NAMALWA (cell line): ENCODE data around the gene SLC9A5.

Source experiments
- DNase-seq: peaks from one replicate; pipeline ENCODE4 v3.0.0-alpha.2; 2015; ENCODE audit warnings: low spot score

Gene SLC9A5

DNA sequence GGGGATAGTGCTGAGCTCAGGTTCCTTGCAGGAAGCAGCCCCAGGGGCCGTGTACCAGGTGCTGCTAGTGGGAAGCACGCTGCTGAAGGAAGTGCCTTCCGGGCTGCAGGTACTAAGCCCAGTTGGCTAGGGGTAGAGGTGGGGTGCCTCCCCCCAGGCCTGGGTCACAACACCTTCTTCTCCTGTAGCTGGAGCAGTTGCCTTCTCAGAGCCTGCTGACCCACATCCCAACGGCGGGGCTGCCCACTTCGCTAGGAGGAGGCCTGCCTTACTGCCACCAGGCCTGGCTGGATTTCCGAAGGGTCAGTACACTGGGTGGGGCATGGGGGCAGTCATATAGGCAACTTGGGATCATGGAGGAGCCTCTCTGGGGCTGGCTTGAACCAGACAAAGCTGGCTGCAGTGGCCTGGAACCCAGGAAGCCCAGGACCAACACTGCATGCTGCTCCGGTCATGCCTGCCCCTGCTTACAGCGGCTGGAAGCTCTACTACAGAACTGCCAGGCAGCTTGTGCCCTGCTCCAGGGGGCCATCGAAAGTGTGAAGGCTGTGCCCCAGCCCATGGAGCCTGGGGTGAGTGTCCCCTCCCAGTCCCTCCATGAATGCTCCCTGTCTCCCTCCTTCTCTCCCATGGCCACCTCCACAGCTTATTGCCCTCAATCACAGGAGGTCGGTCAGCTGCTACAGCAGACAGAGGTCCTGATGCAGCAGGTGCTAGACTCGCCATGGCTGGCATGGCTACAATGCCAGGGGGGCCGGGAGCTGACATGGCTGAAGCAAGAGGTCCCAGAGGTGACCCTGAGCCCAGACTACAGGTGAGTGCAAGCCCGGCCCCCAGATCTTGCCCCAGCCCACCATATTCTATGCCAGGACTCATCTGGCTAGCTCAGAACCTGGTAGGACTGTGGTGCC lies 33.0 kb downstream of the SLC9A5 start:
- DNase-seq = no peak

DNA sequence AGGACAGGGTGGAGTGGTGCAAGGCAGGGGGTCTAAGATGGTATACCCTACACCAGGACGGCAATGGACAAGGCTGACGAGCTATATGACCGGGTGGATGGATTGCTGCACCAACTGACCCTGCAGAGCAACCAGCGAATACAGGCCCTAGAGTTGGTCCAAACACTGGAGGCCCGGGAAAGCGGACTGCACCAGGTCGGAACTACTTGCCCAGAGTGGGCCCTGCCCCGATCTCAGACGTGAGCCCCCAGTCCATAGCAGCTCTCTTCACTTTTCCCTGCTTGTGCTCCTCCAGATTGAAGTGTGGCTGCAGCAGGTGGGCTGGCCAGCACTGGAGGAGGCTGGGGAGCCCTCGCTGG lies 33.6 kb downstream of the SLC9A5 start:
- DNase-seq = no peak

DNA sequence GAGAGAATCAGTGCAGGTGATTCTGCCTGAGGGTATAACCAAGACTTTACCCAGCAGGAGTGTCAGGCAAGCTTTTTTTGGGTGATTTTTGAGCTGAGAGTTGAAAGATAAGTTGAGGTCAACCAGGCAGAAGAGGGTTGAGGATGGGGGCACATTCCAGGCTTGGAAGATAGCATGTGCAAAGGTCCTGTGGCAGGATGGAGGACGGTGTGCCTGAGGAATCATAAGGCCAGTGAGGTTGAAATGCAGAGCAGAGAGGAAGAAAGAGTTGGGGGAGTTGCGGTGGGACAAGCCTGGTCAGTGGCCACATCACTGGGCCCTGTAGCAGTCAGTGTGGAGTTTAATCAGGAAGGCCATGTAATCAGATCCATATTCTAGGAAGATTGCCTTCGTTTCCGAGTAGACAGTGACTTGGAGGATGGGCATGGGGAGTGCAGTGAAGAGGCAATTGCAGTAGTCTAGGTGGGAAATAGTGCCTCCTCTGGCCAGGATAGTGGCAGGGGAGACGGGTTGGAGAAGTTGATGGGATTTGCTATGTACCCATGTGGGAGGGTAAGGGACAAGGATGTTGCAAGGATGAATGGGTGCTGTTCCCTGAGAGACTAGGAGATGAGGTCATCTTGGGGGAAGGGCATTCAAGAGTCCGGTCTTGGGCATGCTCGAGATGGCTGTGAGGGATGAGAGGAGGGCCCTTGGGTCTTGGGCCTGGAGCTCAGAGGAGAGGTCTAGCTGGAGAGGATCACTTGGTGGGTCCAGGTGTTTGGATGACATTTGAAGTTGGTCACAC lies 34.5 kb downstream of the SLC9A5 start:
- no peak for DNase-seq

DNA sequence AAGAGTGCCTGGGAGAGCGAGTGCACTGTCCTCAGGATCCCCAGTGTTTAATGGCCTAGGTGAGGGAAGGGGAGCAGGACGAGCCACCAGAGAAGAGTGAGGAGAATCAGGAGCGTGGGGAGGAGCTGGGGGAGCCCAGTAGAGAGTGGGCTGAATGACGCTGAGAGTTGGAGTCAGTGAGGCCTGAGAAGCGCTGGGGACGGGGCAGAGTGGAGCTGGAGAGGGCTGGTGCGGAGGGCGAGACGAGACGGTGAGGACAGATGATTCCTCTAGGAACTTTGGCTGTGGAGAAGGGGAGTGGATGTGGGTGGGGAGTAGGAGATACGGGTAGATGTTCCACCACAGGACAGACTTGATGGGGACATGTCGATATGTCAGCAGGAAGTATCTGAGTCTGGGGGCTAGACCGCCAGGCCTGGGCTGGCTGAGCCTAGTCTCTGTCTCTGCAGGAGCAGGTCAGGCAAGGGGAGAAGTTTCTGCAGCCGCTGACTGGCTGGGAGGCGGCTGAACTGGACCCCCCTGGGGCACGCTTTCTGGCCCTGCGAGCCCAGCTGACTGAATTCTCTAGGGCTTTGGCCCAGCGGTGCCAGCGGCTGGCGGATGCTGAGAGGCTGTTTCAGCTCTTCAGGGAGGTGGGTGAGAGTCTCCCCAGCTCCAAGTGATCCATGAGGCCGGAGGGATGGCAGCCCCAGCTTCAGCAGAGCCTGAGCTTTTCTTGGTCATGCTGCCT lies 35.2 kb downstream of the SLC9A5 start:
- DNase-seq = no peak

DNA sequence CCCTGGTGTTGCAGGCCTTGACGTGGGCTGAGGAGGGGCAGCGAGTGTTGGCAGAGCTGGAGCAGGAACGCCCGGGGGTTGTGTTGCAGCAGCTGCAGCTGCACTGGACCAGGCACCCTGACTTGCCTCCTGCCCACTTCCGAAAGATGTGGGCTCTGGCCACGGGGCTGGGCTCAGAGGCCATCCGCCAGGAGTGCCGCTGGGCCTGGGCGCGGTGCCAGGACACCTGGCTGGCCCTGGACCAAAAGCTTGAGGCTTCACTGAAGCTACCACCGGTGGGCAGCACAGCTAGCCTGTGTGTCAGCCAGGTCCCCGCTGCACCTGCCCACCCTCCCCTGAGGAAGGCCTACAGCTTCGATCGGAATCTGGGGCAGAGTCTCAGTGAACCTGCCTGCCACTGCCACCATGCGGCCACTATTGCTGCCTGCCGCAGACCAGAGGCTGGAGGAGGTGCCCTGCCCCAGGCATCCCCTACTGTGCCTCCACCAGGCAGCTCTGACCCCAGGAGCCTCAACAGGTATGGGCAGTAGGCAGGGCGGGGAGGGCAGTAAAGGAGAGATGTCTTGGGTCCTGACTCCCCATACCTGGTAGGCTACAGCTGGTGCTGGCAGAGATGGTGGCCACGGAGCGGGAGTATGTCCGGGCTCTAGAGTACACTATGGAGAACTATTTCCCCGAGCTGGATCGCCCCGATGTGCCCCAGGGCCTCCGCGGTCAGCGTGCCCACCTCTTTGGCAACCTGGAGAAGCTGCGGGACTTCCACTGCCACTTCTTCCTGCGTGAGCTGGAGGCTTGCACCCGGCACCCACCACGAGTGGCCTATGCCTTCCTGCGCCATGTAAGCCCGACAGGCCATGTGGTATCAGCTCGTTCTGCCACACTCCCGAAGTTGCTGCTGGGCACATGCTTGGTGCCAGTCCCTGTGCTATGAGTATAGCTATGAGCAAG lies 36.2 kb downstream of the SLC9A5 start:
- peak; percentile 38 for DNase-seq

DNA sequence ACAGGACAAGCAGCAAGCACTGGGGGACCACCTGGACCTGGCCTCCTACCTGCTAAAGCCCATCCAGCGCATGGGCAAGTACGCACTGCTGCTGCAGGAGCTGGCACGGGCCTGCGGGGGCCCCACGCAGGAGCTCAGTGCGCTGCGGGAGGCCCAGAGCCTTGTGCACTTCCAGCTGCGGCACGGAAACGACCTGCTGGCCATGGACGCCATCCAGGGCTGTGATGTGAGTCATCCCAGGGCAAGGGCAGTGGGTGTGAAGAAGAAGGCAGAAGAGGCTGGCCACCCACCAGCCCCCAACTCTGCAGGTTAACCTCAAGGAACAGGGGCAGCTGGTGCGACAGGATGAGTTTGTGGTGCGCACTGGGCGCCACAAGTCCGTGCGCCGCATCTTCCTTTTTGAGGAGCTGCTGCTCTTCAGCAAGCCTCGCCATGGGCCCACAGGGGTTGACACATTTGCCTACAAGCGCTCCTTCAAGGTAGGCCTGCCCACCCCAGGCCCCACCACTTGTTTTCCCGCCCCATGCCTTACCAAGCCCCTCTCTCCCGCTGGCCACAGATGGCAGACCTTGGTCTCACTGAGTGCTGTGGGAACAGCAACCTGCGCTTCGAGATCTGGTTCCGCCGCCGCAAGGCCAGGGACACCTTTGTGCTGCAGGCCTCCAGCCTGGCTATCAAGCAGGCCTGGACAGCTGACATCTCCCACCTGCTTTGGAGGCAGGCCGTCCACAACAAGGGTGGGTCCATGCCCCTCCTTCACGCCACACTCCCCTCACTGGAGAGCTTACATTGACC lies 37.9 kb downstream of the SLC9A5 start:
- no peak for DNase-seq

DNA sequence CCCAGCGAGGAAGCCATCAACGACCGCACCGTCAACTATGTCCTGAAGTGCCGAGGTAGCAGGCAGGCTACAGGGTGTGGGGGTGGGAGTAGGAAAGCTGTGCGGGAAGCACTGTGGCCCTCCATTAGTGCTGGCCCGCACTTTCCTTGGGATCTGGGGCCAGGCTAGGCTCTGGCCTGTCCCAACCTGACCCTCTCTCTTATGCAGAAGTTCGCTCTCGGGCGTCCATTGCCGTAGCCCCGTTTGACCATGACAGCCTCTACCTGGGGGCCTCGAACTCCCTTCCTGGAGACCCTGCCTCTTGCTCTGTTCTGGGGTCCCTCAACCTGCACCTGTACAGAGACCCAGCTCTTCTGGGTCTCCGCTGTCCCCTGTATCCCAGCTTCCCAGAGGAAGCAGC lies 39.2 kb downstream of the SLC9A5 start:
- no peak for DNase-seq

DNA sequence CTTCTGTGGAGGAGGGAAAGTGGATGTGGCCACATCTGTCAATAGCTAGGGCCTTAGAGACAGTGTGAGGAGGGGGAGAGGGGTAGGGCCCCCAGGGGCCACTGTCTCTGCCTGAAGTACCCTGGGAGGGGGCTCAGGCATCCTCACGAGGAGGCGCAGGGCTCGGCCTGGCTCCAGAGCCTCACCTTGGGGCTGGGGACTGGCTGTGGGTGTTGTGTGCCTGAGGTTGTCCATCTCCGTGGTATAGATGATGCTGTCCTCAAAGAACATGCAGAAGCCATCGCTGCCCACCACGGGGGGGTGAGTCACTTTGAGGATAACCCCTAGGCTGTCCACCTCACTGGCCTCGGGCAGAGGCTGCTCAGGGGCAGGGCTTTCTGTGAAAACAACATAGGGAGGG lies 42.7 kb downstream of the SLC9A5 start:
- DNase-seq = no peak

DNA sequence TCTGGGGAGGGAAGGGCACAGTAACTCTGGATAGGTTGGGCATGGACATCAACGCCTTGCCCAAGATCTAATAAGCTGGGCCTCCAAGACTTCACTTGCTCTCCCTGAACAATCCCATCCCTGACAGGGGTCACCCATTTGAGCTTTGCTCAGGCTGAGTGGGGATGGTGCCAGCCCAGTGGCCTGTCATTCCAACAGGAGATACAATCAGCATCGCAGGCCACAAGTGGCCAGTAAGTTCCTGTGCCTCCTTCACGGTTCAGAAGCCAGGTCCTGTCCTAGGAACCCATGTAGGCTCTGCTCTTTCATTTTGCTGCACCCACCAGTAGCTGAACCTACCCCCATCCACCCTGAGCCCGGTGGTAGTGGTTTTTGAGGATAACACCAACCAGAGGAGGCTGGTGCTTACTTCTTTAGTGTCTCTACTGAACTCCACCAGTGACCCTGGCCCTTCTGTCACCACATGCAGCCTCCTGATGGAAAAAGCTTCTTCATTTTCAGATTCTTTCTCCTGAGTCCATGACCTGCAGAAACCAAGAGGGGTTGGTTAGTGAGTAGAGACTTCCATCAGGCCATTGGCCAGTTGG lies 45.5 kb downstream of the SLC9A5 start:
- DNase-seq = no peak

DNA sequence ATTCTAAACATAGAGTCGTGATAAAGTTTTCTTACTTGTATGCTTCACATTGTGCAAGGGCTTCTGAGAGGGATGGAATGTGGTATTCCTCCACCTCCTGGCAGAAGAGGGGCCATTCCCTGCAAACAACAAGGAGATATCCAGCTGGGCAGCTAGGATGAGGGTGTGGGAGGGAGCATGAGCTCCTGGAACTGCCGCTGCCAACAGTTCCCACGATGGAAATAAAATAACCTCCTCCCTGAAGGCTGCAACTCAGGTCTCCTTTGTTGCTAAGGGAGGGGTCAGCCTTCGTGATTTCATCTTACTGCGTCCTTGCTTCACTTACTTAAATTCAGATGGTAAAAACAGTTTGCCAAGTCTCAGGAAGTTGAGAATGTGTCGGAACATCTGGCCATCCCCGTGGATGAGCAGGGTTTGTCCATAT lies 46.2 kb downstream of the SLC9A5 start:
- no peak for DNase-seq

DNA sequence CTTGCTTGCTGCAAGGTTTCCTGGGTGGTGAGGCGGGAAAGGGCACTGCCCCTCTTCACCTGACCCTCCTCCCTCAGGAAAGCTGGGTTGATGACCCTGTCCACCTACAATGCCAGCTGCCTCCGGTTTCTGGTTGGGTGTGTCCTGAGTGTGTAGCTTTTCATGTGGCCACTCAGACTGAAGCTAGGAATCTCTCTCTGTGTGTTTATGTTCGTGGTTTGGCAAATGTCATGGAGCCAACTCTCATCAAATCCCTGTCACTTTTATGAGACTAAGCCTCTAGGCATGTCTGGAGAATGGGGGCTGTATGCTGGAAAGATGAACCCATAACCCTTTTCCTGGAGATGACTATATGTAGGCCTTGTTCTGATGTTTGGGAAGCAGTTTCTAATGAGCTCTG lies 47.6 kb downstream of the SLC9A5 start:
- DNase-seq = no peak

DNA sequence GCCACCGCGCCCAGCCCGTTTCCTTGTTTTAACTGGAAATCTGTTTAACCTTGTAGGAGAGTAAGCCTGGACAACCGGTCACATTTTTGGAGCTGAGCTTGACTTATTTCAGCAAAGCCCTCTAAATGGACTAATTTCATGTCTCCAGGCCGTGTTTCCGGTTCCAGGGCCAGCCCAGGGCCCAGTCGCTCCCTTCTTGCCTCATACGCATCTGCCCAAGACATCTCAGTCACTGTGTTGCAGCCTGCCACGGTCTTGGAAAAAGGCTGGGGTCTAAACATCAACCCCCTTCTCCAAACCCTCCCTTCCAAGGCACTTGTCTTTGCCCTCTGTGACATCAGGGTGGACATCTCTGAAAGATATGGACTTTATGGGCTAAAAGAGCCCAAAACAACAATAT lies 49.5 kb downstream of the SLC9A5 start:
- DNase-seq = no peak

DNA sequence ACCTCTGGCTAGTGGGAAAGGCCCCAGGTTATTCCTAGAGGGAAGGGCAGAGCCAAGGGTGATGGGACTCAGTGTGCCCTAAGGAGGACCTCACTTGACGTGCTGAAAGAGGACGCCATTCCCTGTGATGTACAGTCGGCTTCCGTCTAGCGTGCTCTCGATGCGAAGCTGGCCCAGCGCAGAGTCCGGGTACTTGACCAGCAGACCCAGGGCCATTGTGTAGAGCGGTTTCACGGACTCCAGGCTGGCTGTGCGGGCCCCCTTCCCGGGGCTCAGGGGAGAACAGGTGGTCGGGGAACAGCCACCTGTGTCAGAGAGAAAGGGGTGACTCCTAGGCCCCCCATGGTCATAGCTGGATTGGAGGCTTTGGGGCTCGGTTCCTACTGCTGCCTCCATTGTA lies 50.5 kb downstream of the SLC9A5 start:
- no peak for DNase-seq

DNA sequence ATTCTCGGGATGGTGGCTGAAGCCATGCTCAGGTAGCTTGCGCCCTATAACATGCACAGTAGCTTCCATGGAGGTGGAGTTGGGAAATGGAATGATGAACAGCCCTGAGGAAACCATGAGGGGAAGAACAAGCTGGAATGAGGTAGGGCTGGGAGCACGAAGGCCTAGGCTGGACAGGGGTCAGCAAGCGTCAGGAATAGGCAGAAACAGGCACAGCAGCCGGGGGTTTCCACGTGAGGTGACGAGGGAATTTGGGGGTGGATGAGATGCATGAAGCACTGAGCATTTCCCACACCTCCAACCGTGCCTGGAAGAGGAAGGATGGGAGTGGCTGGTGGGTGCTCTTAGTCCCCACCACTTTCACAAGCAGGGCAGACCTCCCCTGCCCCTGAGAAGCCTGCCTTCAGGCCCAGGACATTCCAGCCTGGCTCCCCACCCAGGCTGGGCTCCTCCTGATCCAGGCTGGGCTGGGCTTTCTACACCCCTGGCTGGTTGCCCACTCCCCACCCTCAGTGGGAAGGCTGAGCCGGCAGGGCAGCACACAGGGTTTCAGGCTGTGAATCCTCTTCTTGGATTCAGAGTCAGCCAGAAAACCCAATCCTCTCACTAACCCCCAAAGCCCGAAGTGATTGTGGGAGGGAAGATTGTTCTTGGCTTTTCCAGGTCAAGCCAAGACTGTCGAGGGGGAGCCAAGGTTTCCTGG lies 52.5 kb downstream of the SLC9A5 start:
- no peak for DNase-seq

DNA sequence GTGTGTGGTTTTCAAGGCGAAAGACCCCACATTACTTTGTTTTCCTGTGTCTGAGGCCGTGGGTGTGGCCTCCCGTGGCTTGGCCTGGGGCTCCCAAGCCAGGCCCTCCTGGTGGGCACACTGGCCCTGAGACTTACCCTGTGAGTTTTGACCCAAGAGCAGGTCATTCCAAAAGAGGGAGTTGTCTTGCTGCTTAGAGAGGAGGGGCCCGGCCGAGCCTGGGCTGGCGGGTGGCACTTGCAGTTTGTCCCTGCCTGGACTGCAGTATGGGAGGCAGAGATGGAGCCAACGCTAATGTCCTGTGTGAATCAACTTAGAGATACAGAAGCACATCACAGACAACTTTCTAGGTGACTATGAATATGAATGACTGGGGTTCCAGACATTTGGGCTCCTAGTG lies 53.3 kb downstream of the SLC9A5 start:
- DNase-seq = no peak

DNA sequence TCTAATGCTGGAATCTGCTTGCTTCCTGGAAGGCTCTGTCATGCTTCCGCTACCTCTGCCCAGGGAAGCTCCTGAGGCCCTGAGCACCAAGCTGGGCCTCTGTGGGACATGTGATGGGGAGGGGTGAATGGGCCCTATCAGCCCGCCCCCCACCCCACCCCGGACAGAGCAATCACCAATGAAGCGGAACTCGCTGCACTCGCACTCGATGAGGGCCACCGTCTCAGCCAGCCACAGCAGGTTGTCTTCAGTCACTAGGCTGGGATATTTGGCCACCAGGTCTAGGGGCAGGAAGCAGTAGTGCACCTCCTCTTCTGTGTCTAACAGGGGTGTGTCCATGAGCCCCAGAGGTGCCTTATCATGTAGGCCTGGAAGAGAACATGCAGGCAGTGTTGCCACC lies 54.2 kb downstream of the SLC9A5 start:
- DNase-seq = no peak

DNA sequence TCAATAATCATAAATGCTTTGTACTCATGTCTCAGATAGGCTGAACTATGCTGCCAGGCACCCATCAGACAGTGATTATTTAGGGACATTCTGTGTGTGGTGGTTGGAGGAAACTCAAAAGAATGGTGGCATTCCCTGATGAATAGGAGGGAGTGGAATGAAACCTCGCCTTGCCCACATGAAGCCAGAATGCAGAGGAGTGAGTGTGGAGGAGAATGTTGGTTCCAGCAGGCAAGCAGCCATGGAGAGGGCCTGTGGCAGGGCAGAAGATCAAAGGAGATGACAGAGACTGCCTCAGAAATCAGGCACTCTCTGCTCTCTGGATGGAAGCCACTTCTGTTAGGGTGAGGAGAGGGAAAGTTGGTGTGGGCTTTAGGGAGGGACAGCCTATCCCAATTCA lies 55.2 kb downstream of the SLC9A5 start:
- DNase-seq = no peak

DNA sequence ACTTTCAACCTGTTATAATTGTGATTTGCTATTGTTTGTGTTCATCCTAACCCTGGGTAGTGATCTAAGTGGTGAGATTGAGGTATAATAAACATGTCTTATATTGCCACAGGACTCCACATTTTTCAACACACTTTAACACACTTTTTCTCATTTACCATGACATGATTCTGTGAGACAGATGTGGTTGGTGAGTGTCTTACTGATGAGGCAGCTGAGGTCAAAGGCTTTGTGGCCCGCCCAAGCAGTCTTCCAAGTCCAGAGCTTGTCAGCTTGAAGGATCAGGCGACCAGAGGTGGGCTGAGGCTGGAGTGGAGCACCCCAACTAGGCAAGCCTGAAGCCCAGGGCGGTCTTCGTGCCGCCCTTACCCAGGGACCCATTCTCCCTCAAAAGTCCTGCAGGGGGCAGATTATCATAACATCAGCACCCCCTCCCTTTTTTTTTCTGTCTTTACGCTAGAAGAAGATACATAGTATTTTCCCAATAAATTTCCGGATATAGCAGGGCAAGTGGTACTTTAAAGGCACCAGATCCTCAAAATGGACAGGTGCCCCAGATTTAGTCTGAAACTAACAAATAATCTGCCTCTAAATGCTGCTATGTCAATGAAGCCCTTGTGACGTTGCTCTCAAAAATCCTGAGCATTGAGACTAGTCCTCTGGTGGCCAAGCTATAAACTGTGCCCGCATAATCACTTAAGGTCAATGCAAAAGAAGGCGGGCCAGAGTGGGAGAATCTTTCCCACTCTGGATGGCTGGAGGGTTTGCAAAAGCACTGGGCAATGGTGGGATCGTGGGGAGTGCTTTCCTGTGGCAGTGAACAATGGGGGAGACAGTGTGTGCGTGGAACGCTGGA lies 56.7 kb downstream of the SLC9A5 start:
- no peak for DNase-seq

DNA sequence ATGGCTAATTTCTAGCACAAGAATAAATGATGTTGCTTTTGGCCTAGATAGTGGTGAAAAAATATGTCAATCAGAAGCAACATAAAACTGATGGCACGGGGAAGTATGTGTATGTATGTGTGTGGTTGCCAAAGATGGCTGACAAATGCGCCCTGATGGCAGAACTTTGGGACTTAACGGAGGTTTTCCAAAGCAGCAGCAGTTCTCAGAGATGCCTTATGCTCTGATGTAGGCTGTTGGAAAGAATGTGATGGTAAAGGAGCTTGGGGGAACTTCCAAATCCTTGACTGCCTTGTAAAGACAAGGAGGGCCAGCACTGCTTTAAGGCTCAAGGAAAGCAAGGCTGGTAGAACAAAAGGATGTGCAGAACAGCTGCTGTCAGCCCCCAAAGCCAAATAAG lies 61.8 kb downstream of the SLC9A5 start:
- DNase-seq = no peak
